Retinal pigment epithelial cell (primary cell): ENCODE data around the gene SCRG1.

Experiments
- DNase-seq: peaks from one replicate; pipeline ENCODE4 v3.0.0-alpha.2; 2010; ENCODE audit warnings: low read depth
- H3K4me3 ChIP-seq: 2 replicates; pipeline ENCODE4 v1.5.1; 2011; ENCODE audit warnings: mild to moderate bottlenecking, low read length, control low read depth, moderate library complexity
- TF ChIP-seq, protein P1 (sequence below): conservative IDR thresholded peaks from 2 replicates; pipeline ENCODE4 v1.5.1; 2011; ENCODE audit warnings: low read depth, low read length, control low read depth, inconsistent platforms

The SCRG1 gene

DNA sequence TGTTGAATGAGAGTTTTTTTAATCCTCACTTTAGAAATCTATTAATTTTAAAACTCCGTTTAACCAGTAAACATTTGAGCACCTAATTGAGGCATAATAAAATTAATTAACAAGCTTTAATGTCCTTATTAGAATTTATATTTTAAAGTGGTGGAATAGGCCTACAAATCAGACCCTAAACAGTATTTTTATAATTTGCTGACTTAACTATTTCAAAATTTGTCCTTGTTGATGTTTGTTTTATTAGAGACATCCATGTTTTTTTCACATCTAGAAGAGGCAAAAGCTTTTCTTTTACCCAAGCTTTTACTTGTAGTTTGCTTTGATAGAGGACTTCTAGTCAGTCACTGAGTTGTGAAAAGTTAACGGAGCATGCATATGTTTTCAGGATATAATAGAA is 24.3 kb downstream of the SCRG1 start:
- TF ChIP-seq, protein P1, sequence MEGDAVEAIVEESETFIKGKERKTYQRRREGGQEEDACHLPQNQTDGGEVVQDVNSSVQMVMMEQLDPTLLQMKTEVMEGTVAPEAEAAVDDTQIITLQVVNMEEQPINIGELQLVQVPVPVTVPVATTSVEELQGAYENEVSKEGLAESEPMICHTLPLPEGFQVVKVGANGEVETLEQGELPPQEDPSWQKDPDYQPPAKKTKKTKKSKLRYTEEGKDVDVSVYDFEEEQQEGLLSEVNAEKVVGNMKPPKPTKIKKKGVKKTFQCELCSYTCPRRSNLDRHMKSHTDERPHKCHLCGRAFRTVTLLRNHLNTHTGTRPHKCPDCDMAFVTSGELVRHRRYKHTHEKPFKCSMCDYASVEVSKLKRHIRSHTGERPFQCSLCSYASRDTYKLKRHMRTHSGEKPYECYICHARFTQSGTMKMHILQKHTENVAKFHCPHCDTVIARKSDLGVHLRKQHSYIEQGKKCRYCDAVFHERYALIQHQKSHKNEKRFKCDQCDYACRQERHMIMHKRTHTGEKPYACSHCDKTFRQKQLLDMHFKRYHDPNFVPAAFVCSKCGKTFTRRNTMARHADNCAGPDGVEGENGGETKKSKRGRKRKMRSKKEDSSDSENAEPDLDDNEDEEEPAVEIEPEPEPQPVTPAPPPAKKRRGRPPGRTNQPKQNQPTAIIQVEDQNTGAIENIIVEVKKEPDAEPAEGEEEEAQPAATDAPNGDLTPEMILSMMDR: no peak
- H3K4me3 ChIP-seq: no peak overlapping the region
- no peak for DNase-seq

DNA sequence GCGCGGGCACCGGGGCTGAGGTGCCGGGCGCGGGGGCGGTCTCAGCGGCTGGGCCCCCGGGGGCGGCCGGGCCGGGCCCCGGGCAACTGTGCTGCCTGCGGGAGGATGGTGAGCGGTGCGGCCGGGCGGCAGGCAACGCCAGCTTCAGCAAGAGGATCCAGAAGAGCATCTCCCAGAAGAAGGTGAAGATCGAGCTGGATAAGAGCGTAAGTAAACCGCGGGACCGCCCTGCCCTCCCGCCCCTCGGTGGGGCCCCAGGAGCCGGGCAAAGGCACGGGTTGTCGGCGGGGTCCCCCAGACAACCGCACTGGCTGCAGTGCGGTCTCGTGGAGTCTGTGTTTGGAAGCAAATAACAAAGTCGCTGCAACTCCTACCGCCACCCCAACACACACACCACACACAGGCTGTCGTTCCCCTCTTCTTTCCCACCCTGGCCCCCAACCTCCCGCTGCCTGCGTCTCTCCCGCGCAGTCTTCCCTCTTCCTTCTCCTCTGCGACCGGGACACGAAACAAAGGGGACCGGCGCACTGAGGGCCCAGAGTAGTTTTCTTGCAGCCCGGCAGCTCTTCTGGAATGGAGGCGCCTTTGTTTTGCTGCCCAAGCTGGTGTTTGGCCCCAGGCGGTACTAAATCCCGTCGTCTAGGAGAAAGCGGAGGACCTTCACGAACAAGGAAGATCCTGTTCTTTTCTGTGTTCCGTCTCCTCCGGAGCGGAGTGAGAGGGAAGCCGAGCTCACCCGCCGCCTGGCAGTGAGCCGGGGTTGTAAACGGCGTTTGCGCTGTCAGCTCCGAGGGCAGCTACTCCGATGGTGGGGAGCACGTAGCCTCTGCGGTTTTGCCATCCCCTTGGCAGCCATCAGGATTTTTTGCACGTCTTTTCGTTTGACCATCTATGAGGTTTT is 27.4 kb downstream of the SCRG1 start:
- TF ChIP-seq, protein P1: no peak
- DNase-seq: no peak
- peak overlapping the region; percentile 78 for H3K4me3 ChIP-seq

GRCh38 chr4:173370477-173371291 is 28.2 kb downstream of the SCRG1 start, which contains the start of gene SAP30:
Gene SAP30 (plus strand): TSS chr4:173370954. CDS start chr4:173371183, 229 bp downstream.
- TF ChIP-seq, protein P1: no peak
- peak; percentile 95 for DNase-seq
- H3K4me3 ChIP-seq: peak within 1 kb of the TSS; percentile 91

DNA sequence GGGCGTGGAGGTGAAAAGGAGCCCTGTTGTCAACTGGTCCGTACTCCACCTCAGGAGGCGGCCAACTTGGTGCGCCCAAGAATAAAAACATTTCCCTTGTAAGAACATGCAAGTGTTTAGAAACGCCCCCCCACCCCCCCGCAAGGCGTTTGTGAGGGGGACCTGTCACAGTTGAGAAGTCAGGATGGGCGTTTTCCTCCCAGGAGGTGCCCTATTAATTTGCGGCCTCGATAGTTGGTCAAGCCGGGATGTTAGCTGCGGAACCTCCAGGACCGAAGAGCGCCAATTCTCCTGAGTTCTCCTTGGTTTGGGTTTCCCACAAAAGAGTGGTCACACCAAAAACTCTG is 28.8 kb downstream of the SCRG1 start:
- TF ChIP-seq, protein P1: no peak
- peak overlapping the region; percentile 91 for H3K4me3 ChIP-seq
- no peak for DNase-seq

DNA sequence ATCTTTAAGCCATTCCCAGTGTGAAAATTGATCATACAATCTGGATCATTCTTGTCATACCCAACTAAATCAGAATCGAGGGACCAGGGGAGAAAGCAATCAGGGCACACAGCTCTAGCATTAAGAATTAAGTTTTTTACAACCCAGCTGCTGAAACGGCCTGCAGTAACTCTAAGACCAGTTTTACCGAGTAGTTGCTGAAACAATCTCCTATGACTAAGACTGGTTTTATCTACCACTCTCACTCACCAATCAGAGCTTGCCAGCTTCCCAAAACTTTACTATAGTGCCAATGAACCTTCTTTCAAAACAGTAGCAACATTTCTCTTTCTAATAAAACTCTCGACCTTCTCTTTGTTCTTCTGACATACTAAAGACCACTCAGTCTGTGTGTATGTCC is 31.0 kb downstream of the SCRG1 start:
- no peak overlapping the region for H3K4me3 ChIP-seq
- no peak for DNase-seq

GRCh38 chr4:173367285-173367684 is 31.6 kb downstream of the SCRG1 start:
- DNase-seq: no peak
- no peak overlapping the region for H3K4me3 ChIP-seq
- TF ChIP-seq, protein P1: no peak

More for the DNA sequence above, 31.0 kb downstream of the SCRG1 start:
- TF ChIP-seq, protein P1: no peak
